Measurements from ENCODE around the gene CSNK1A1.
"Not testable (repeated sequence)": the region's sequence is repeated elsewhere in the genome, so short reads cannot be mapped to it uniquely, and the experiment has no call there.

CSNK1A1 gene

DNA sequence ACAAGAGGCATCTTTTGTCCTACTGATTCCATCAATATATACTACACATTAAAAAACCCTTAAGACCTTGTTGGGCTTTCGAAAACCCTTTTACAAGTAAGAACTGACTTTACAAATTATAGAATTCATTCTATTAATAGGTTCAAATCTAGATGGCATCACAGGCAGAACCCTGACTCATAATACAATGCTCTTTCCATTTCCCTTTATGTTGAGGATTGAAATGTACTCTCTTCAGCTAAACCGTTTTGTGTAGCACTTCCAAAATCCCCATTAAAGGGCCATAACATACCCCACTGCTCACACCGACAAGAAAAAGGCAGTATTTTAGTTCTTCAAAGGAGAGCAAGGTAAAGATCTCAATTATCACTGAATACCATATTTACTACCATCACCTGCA is 11.2 kb downstream of the CSNK1A1 start:
- no peak overlapping the region for H3K4me3 ChIP-seq (ENCODE audit: low read depth, low read length)
- no peak for DNase-seq (ENCODE audit: low read depth, low spot score)
- TF ChIP-seq, protein P1, sequence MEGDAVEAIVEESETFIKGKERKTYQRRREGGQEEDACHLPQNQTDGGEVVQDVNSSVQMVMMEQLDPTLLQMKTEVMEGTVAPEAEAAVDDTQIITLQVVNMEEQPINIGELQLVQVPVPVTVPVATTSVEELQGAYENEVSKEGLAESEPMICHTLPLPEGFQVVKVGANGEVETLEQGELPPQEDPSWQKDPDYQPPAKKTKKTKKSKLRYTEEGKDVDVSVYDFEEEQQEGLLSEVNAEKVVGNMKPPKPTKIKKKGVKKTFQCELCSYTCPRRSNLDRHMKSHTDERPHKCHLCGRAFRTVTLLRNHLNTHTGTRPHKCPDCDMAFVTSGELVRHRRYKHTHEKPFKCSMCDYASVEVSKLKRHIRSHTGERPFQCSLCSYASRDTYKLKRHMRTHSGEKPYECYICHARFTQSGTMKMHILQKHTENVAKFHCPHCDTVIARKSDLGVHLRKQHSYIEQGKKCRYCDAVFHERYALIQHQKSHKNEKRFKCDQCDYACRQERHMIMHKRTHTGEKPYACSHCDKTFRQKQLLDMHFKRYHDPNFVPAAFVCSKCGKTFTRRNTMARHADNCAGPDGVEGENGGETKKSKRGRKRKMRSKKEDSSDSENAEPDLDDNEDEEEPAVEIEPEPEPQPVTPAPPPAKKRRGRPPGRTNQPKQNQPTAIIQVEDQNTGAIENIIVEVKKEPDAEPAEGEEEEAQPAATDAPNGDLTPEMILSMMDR (IDR thresholded peaks at IDR 0.05; ENCODE audit: low read depth, low read length), result no peak
- in situ Hi-C loops (cut with HindIII; ENCODE audit: low sequenced_read_pairs), result no loop called here

DNA sequence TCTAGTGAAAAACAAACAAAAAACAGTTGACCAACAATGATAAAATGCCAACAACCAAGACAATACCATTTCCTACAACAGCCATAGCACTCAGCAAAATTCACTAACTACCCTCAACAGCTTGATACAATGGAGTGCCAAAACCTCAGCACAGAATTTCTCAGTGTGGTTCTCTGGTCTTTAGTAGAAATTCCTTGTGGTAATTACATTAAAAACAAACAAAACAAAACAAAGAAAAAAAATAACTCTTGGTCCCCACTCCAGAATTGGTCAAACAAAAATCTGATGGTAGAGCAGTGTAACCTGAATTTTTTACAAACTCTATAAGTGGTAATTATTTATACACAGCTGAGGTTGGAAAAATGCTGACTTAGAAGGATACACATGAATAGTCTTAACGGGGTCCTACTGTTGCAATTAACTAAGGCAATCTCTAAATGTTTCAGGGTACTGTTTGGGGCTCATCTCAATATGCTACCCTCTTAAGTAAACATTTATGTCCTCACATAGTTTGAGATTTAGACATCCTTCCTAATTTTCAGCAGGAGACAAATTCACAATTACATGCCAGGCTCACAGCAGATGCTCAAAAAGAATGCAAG is 13.8 kb downstream of the CSNK1A1 start:
- H3K4me3 ChIP-seq (ENCODE audit: low read depth, low read length), result no peak overlapping the region
- in situ Hi-C loops (cut with HindIII; ENCODE audit: low sequenced_read_pairs), result no loop called here
- TF ChIP-seq, protein P1 (IDR thresholded peaks at IDR 0.05; ENCODE audit: low read depth, low read length), result no peak
- no peak for DNase-seq (ENCODE audit: low read depth, low spot score)

DNA sequence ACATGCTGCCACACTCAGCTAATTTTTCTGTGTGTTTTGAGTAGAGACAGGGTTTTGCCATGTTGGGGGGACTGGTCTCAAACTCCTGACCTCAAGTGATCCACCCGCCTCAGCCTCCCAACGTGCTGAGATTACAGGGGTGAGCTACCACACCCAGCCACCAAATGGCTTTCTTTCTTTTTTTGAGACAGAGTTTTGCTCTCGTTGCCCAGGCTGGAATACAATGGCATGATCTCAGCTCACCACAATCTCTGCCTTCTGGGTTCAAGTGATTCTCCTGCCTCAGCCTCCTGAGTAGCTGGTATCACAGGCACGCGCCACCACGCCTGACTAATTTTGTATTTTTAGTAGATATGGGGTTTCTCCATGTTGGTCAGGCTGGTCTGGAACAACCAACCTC is 15.5 kb downstream of the CSNK1A1 start:
- in situ Hi-C loops (cut with HindIII; ENCODE audit: low sequenced_read_pairs), result not testable (repeated sequence)

DNA sequence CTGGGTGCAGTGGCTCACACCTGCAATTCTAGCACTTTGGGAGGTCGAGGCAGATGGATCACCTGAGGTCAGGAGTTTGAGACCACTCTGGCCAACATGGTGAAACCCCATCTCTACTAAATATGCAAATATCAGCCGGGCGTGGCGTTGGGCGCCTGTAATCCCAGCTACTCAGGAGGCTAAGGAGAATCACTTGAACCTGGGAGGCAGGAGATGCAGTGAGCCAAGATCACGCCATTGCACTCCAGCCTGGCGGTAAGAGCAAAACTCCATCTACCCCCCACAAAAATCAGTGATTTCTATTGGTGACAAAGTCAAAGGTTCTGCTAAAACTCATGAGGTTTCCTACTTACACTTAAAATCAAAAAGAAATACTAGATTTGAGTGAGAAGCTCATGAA is 18.8 kb downstream of the CSNK1A1 start:
- H3K4me3 ChIP-seq (ENCODE audit: low read depth, low read length), result no peak overlapping the region
- TF ChIP-seq, protein P1 (IDR thresholded peaks at IDR 0.05; ENCODE audit: low read depth, low read length), result no peak
- no peak for DNase-seq (ENCODE audit: low read depth, low spot score)
- in situ Hi-C loops (cut with HindIII; ENCODE audit: low sequenced_read_pairs), result no loop called here

More for the DNA sequence above, 15.5 kb downstream of the CSNK1A1 start:
- H3K4me3 ChIP-seq (ENCODE audit: low read depth, low read length); DNase-seq (ENCODE audit: low read depth, low spot score): not testable (repeated sequence)

DNA sequence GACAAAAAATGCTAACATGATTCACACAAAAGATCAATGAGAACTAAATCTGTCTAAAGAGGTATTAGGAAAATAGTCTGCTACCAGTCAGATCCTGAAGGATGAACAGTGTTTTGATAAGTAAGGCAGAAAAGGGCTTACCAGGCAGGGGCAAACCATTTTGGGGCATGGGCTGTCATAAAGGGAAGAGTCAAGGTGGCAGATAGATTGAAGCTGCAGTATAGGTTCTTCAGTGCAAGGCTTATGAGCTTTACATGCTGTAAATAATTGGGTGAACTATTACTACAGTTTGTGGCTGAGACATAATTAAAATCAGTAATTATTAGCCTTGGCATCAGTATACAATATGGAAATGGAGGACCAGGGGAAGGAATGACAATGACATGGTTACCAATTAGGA is 21.8 kb downstream of the CSNK1A1 start:
- no peak for DNase-seq (ENCODE audit: low read depth, low spot score)
- in situ Hi-C loops (cut with HindIII; ENCODE audit: low sequenced_read_pairs), result no loop called here
- H3K4me3 ChIP-seq (ENCODE audit: low read depth, low read length), result no peak overlapping the region
- TF ChIP-seq, protein P1 (IDR thresholded peaks at IDR 0.05; ENCODE audit: low read depth, low read length), result no peak

DNA sequence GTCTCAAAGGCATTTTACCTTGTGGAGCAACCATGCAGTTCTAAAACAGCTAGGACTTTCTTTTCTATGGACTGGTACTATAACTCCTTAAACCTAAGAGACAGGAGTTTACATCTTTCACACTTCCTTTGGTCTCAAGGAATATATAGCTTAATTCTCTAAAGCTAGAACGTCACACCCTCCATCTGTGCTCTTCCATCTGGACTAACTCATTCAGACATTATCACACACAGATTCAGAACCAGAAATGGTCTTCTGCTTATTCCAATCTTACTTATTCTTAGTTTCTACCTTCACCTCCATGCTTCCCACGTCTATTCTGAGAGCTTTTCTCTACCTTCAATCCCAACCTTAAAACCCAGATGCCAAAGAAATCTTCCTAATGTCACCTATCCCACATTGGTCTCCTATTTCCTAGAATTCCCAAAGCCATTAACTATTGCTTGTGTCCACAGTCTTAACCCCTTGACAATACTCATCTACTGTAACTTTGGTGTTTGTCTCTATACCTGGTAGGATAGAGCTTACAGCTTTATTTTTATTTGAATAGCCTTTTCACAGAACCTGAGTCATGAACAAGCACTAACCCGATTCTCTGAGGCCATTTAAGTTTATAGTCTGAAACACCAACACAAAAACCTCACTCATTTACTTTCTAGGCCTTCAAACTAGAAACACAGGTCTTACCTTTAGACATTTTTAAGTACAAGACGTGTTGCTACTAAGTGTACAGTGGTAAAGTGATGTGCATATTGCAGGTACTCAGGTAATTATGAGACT is 22.8 kb downstream of the CSNK1A1 start:
- DNase-seq (ENCODE audit: low read depth, low spot score), result no peak
- in situ Hi-C loops (cut with HindIII; ENCODE audit: low sequenced_read_pairs), result no loop called here
- TF ChIP-seq, protein P1 (IDR thresholded peaks at IDR 0.05; ENCODE audit: low read depth, low read length), result no peak
- H3K4me3 ChIP-seq (ENCODE audit: low read depth, low read length), result no peak overlapping the region

DNA sequence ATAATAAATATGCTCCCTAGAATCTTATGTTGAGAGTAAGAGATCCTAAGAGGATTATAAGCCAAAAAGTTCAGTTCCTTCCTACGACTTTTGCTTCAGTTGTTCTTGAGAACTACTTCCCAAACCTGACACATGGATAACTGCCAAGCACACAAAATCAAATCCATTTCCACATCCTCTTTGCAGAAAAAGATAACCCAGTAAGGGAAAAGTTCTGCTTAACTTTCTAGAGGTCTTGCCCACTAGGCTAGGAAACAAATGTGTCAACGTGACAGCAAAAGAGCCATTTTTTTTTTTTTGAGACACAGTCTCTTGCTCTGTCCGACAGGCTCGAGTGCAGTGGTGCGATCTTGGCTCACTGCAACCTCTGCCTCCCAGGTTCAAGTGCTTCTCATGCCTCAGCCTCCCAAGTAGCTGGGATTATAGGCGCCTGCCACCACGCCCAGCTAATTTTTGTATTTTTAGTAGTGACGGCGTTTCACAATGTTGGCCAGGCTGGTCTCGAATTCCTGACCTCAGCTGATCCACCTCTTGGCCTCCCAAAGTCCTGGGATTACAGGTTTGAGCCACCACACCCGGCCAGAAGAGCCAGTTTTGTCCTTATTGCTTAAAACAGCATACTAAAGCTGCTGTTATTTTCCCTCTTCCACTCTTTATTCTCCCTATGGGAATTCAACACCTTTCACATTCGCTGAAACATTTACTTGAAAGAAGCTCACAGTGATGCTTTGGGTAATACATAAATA is 24.2 kb downstream of the CSNK1A1 start:
- TF ChIP-seq, protein P1 (IDR thresholded peaks at IDR 0.05; ENCODE audit: low read depth, low read length), result no peak
- no peak for DNase-seq (ENCODE audit: low read depth, low spot score)
- H3K4me3 ChIP-seq (ENCODE audit: low read depth, low read length), result no peak overlapping the region
- in situ Hi-C loops (cut with HindIII; ENCODE audit: low sequenced_read_pairs), result no loop called here
